ENCODE results near the gene NATD1.

NATD1 gene

DNA sequence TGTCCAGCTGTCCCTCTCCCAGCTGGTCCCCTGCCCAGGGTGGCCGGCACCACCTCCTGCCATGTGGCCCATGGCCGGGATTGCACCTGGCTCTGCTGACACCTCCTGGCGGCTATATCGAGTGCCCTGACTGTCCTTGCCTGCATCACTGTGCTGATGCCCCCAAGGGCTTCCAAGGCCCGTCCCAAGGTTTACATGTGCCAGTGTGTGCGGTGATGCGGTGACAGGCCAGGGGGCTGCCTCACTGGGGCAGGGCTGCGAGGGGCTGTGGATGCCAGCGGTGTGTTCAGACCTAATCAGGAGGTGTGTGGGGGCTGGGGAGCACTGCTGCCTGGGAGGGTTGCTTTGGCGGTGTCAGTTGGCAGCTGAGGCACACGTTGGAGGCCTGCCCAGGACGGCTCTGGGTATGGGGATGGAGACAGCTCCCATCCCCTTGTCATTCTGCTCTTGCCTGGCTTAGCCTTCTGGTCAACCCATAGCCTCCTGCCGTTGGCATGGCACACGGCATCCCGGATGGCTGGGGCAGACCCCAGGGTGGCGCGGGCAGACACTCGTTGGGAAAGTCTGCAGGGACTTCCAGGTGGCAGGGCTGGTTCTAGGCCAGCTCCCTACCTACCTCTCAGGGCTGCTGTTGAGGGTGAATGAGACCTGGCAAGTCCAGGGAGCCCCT is 36.8 kb upstream of the NATD1 start:
- DNase-seq: no peak

DNA sequence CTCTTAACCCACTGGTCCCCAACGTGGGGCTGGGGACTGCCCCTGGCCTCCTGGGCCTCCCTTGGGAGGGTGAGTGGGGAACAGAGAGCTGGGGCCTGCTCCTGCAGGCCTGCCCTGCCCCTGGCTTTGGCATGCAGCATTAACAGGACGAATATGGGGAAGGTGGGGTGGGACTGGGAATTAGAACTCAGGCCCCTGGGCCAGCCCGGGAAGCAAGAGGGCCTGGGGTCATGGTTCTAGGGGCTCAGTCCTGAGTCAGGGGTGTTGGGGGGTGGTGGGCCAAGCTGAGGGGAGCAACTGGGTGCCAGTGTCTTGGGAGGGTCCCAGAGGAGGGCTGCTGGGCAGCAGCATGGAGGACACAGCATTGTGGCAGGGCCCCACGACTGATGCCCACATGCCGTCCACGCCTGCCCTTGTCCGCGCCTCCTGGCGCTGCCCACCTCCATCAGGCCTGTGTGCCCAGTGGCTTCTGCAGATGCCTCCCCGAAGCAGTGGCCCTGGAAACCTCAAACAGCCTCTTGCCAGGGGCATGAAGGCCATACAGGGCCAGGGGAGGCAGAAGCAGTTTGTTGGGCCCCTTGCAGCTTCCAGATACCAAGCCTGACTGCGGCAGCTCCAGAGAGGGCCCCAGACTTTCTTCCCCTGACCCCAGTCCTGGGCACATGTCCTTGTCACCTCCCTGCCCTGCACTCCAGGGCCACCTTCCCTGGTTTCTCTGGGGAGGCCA is 36.1 kb upstream of the NATD1 start:
- DNase-seq: no peak

DNA sequence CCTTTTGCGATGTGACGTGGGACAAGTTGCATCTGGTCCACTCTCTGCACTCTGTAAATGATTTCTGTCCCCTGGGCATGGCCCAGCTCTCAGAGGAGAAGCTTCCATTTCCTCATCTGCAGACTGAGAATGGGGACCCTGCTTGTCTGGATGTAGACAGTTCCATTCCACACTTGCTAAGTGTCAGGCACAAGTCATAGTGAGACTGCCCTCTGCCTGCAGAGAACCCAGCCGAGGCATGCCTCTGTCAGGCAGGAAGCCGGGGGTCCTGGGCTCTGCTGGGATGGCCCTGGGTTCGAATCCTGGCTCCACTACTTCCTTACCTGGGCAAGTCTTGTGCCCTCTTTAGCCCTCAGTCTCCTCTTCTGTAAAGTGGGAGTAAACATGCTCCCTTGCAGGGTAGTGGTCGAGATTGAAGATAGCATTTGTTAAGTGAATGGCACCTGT is 35.4 kb upstream of the NATD1 start:
- DNase-seq: no peak

DNA sequence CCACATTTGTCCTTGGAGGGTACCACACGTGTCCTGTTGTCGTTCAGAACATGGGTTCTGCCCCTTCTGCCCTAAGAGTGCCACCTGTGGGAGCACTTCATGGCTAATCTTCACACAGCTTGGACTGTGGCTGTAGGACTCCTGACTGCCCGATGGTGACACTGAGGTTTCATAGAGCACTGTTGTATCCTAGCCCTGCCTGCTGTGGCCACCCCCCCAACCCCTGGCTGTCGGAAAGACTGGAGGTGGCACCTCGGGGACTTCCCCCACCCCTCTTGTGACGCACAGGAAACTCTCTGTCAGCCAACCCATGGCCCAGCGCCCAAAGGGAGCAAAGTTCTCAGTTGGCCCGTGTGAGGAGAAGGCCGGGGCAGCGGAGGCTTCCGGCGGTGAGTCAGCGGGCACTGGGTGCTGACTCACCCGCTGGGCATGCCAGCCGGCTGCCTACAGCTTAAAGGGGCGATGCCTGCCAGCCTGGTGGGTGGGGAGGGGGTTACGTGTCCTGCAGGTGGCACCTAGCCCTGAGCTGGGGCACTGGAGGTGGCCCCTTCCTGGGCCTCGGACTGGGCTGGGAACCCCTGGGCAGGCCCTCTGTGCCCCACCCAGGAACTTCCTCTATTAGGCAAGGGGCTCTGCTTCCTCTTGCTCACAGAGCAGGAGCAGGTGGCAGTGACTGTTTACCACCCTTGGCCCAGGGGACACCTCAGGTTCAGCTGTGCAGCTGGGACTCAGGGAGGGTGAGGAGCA is 34.7 kb upstream of the NATD1 start:
- peak; percentile 78 for DNase-seq

DNA sequence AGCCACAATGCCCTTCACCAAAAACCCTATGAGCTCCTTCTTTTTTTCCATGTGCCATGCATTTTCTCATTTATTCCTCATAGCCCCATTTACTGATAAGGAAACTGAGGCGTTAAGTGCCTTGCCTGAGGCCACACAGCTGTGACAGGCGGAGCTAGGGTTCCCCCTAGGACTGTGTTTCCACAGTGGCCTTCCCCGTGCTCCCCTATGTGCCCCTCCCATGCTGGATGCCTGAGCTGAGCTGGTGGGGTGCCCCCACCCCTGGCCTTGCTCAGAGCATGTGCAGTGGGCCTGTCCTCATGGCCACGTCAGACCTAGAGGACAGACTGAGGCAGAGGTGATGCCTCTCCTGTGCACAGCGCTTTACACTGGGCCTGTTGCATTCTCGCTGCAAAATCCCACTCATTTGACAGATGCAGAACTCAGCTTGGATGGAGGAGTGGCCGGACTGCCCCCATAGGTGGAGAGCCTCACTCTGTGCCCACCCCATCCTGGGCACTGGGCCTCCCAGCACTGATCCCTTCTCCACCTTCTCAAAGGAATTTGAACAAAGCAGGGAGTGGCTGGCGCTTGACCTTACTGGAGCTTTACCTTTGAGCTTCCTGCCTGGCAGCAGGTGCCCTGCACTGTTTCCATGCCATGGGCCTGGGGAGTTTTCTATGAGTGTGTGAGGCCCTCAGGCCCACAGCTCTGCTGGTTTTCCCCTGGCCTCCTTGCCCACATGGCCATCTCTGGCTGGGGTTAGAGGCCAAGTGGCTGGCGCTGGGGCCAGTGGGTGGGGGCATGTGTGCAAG is 33.9 kb upstream of the NATD1 start:
- DNase-seq: no peak

DNA sequence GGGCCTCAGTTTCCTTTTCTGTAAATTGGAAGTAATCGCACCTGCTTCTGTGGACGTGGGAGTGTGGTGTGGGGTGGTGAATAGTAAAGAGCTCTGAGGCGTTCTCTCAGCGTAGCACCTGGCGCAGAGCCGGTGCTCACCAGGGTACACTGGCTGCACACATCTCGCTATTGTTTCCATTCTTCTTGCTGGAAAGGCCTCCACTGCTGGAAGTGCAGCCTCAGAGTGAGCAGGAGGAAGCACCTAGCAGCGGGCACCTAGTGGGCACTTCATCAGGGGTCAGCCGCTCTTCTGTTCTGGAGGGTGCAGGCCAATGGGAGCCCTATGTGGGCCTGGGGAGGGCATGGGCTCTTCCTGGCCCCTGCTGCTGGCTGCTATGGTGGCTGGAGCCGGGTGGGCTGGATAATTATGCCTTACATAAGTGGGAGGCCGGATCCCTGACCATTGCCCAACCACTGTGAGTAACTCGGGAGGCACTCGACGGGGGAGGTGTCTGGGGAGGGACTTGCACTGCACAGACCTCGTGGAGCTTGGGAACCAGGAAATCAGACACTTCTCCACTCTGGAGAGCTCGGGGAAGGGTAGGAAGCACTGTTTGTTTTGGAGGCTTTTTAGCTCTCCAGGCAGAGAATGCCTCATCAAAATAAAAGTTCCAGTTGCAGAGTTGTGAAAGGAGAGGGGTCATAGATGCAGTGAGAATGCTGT is 33.0 kb upstream of the NATD1 start:
- peak; percentile 72 for DNase-seq

DNA sequence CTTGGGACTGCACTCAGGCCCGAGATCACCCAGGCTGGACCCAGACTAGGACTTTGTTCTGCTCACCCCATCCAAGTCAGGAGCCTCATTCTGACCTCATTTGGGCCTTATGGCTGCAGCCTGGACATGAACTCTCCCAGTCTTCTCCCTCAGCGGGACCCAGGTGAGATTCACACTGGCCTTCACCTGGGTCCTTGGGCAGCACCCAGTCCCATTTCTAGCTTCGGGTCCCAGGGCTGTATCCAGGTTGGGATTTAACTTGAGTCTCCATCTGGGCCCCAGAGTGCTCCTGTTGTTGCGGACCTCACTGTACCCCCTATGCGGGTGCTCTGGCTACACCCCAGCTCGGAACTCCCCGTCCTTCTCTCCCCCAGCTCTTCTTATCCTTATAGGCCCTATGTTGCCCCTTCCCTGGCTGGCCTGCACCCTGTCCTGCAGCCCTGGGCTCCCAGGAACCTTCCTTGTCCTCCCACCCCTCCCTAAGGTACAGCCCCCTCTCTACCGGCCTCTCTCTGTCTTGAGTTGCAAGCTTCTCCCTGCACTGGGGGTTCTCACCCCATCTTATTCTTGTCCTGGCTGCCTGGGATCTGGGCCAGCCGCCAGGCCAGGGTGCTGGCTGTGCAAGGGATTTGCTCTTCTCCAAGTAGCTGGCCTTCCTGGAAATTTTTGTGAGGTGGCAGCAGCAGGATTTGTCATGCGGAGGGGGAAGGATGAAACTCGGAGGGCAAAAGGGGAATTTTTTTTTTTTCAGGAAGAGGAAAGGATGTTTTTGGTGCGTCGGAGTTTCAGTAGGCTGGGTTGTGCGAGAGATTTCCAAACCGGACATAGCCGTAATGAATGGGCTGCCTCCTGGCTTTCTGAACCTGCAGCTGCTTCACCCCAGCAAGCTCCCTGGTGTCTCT is 32.2 kb upstream of the NATD1 start:
- no peak for DNase-seq

DNA sequence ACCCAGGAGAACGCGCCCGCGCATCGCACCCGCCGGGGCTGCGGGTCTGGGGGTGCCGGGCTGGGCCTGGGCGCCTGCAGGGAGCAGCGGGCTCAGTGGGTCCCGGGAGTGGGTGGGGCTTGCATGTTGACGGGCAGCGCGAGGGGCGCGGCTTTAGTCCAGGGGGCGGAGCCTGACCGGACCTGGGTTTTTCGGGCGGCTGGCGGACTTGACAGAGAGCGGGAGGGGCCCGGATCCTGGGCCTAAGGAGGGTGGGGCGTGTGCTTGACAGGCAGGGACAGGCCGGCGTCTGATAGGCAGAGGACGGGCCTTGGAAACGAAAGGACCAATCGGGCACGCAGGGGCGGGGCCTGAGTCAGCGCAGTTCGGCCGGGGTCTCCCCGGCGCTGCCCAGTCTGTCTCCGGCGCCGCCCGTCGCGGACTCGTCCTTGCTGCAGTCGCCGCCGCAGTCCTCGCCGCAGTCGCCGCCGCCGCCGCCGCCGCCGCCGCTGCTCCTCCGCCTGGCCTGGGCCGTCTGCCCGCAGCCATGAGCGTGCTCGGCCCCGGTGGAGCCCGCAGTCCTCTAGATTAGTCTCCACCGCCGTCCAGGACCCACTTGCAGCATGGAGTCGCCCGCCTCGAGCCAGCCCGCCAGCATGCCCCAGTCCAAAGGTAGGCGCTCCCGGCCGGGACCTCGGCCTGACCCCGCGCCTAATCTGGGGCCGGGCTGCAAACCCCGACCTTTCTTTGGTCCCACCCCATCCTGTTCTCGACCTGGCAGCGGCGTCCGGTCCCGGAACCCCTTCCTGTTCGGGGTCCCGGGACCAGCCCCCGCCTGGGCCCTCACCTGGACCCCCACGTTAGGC is 31.3 kb upstream of the NATD1 start, which contains the start of gene MAP2K3:
TSS of gene MAP2K3 (plus strand) at position 393 of the 845 bp plus-strand sequence. CDS start at position 603, 210 bp downstream.
- DNase-seq: peak; percentile 91

DNA sequence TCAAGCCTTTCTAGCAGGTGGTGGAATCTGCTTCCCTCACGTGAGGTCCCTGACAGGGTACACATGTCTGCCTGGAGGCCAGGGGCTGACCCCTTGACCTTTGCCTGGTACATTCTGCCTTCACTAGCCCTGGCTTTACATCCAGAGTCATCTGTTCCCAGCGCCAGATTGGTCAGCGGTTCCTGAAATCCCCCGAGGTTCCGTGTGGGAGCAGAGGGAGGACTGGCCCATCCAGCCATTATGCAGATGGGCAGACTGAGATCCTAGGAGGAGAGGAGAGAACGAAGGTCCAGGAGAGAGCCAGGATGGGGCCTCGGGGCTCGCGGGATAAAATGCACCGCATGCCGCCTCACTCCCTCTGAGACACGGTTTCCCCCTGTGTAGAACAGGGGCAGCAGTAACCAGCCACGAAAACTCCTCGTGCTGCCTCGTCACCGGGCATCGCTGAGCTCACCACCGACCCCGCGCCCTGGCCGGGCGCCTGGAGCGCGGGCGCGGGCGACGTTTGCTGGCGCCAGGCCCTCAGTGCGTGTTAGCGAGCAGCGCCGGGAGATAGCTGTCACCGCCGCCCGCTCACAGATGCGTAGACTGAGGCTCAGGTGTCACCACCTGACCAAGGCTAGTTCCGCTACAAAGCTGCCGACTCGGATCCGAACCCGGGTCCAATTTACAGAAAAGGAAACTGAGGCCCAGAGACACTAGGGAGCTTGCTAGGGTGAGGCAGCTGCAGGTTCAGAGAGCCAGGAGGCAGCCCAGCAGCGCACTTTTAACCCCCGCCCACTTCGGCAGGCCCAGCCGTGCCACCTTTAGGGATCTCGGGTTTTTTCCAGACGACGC is 30.5 kb upstream of the NATD1 start:
- DNase-seq: no peak

DNA sequence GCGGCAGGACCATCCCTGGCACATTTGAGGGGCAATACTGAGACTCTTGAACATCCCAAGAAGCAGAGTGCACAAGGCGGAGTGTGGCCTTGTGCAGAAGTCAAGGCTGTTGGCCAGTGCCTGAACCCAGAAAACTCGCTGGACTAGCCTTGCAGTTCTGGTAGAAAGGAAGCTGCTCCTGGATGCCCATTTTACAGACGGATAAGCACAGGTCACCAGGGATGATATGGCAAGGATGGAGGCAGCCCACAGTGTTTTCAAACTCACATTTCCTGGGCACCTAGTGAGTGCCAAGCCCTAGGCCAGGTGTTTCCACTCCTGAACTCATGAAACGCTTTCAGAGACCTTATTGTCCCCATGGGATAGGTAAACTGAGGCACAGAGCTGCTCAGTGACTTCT is 29.6 kb upstream of the NATD1 start:
- DNase-seq: no peak

DNA sequence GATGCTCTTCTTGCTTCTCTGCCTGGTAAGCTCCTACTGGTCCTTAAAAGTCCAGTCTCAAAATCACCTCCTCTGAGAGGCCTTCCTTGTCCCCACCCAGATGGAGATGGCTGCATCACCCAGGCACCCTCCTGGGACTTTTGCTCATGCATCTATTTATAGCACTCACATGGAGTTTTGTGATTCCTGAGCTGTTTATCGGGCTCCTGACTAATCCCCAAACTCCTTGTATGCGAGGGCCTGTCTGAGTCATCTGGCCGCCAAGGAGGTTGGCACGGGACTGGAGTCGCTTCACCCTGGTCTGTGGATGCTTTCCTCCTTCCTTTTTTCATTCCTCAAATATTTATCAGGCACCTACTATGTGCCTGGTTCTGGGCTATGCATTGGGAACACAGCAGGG is 29.0 kb upstream of the NATD1 start:
- DNase-seq: no peak

DNA sequence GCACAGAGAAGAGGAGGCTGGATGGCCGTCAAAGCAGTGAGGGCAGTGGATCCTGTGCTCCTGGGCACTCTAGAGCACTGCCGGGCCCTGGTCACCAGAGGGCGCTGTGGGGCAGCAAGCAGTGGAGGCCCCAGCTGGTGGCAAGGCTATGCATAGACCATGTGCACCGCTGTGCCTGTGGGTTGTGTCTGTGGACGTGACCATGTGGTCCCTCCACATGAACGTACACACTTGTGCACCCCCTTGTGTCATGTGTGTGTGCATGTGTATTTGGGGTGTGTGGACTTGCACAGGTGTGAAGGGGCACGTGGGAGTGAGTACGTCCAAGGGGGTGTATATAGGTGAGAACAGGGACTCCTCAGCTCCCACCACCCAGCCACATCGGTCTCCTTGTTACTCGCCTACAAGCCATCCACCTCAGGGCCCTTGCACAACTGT is 26.9 kb upstream of the NATD1 start:
- peak; percentile 32 for DNase-seq

DNA sequence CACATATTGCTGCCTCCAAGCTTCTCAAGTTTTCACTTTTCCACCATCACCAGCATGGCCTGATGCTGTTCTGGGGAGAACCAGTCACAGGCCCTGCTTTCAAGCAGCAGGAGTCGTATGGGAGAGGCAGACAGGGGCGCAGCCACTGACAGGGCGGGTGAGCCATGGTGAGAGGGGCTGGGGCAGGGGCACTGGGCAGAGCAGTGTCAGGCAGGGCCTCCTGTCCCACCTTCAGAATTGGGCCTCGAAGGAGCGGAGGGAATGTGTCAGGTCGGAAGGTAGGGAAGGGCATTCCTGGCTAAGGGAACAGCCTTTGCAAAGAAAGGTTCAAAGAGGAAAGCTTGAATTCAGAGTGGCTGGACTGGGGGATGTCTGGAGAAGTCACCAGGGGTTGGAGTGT is 26.4 kb upstream of the NATD1 start:
- no peak for DNase-seq

DNA sequence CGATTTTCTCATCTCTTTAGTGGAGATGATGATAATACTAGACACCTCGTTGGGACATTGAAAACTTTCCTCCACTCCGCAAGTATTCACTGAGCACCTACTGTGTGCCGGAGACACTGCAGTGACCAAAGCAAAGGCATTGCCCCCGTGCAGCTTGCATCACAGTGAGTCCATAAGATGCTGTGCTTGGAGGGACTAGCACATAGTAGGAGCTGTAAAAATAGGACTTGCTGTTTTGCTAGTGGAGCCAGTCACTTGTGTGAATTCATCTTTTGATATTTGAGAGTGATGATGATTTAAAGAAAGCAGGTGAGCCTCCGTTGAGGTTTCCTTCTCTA is 26.0 kb upstream of the NATD1 start:
- DNase-seq: no peak

DNA sequence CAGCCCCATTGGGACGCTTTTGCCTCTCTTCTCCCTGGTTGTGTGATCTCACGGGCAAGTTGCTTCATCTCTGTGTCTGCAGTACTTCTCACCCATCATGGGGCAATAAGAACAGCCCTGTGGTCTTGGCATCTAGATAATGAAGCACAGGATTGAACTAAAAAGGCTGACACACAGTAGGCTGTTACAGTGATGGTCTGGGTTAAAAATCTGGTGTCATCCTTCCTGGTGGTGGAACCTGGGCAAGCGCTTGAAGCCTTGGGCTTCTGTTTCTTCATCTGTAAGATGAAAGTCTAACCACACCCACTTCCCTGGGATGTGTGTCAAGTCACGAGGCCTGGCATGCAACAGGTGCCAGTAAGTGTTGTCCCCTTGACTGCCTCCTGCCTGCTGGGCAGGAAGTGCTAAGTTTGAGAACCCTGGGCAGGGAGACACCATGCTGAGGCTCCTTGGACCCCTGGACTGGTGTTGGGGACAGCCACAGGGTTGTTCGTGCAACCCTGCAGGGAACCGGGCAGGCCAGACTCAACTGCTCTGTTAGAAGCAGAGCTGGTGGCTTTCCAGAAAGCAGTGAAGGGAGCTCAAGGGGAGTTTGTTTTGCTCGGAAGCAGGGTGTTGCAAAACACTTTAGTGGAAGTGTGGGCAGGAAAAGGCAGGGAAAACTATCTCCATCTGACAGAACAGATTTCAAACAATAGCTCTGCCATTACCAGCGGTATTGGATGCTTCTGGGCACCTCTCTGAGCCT is 25.4 kb upstream of the NATD1 start:
- DNase-seq: no peak

DNA sequence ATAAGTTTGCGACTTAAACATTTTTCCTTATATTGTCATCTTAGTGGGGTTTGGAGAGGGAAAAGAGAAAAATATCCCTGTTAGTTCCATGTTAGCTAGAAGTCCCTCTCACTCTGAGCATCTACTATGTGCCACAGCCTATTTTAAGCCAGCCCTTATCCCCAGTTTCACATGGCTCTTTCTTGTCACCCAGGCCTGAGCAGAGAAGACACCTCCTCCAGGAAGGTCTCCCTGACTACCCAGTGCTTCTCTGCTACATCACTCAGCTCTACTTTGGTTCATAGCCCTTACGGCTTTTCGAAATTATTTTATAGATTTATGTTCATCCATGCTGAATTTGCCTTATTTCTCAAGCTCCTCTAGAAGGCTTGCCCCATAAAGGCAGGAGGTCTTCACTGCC is 24.1 kb upstream of the NATD1 start:
- DNase-seq: no peak

DNA sequence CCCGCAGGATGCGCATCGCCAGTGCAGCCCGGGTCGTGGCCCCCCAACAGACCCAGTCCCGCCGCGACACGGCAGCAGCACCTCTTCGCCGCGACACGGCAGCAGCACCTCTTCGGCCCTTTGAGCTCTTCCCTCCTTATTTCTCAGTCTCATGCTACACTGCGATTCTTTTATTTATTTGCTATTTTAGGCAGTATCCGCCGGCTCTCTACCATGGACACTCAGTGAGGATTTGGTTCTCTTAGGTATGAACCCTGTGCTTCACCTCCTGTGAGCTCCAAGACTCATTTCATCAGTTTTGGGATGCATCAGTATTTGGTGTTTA is 23.0 kb upstream of the NATD1 start:
- DNase-seq: no peak

DNA sequence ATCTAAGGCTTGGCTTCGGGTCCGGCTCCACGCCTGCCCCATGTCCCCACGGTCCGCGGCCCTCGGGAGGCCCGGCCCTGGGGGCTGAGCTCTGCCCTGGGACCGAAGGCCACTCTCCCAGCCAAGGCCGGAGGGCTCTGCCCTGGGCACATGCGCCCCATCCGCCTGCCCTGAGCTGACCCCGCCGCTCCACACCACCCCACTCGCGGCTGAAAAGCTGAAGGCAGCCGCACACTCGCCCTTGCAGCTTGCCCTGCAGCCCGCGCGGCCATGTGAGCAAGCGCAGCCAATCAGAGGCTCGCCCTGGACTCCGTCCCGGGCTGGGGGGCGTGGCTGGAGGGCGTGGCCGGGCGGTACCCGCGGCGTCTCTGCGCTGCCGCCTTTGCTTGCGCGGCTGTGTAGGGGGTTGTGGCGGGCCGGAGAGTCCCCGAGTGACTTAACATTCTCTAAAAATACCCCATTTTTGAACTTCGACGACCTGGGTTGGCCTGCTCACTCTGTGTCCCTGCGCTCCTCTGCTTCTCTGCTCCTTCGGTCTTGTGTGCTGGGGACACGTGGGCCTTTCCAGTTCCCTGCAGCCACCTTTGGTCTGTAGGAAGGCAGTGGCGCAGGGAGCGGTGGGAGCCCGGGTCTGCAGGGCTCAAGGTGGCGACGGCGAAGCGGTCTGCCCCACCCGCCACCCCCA is 22.5 kb upstream of the NATD1 start:
- DNase-seq: no peak

Data from NCI-H2029 (cell line).